Stimulated activated CD8-positive, alpha-beta memory T cell treated with anti-CD3 and anti-CD28 coated beads, Interleukin-15, amount 100 ng/mL, for 24 hours (primary cell): ENCODE results near the gene IFIH1.

Experiments
- DNase-seq: peaks from one replicate; pipeline ENCODE4 v3.0.0-alpha.2; 2020; ENCODE audit warnings: low read depth

IFIH1 gene

DNA sequence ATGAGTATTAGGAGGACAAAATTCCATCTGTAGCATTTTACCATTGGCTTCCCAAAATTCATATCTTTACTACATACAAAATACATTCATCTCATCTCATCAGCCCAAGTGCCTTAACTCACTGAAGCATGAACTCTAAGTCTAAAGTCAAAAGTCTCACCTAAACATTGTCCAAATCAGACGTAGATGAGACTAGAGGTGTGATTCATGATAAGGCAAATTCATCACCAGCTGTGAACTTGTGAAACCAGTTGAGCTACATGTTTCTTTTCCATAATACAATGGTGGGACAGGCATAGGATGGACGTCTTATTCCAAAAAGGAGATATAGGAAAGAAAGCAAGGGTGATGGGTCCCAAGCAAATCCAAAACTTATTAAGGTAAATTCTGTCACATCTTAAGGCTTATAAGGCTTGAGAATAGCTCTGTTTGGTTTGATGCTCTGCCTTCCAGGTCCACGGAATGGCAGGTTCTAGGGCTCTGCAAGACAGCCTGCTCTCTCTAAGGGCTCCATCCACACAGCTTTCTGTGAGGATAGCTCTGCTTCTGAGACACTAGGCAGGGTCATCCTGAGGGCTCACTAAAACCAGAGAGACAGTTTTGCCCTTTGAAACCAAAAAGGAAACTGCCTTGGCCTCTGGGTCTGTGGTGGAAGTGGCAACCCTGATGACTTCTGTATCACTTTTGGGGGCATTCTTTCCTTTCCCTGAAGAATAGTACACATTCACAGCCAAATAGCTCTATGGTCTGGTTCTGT, 9.6 kb downstream of the IFIH1 start:
- no peak for DNase-seq

DNA sequence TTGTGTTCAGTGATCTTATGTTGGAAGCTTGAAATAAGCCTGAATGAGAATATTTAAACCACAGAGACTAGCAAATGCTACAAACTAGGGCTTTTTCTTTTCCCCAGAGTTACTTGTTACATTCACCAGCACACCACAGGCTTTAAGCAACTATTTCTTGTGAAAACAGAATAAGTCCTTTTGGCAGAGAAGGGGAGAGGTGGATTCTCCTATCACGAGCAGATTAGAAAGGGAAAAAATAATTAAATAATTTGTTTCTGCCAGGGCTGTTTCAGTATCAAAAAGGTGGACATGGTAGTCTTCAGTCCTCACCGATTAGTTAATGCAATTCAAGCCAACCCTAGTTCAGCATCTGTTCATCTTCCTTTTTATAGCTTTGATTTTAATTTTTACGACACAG, 12.6 kb downstream of the IFIH1 start:
- DNase-seq = no peak

DNA sequence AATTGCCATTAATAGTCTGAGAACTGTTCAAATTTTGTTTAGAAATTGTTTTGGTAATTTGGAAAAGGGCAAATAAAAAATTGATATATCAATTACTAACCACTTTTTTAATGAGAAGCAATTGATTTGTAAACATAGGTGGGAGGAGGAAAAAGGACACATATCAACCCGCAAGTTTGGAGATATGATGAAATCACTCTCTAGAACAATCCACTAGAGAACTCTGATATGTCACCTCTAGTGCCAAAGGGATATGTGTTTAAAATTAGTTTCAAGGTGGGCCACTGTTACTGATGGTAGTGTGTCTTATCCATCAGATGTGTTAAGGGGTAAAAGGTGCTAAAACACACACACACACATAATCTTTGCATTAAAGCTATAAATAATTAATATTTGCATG, 16.6 kb downstream of the IFIH1 start:
- DNase-seq = no peak

DNA sequence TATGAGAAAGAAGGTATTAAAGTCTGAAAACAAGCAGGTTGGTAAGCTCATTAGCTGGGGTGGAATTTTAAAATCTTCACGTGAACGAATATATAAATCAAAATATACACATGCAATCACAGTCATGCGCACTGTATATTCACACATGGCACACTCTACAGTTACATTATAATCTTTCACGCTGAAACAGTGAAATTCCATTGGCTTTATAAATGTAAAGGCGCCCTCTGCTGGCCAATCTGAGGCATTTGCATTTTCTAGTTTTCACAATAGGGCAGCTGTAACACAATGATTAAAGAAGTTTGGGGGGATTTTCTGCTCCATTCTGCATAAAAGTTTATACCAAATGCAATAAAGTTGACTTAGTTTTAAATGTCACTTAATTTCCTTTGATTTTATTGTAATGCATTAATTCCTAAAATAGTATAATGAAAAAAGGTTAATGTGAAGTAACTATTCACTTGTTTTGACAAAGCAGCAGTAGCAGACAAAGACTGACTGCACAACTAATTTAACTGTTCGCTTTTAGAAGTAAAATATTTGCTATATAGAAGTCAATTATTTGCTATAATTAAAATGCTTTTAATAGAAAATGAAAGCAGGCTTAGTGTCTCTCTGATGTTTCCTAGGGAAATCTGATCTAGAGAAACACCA, 17.2 kb downstream of the IFIH1 start:
- no peak for DNase-seq

DNA sequence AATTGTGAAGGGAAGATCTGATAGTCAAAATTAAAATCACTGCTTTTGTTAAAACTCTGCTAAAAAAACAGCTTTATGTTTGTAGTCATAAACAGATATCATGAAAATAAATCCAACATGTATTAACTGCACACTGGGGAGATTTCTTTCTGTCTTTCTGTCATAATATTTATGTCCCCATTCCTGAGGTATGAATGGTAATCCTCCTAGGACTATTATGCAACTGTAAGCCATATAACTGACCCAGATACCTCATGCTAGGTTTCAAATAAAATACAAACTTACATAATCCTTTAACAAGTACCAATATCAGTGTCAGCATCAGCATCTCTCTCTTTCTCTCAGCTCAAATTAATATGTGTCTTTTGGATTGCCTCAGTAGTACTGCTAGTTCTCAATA, 18.2 kb downstream of the IFIH1 start:
- DNase-seq = no peak

DNA sequence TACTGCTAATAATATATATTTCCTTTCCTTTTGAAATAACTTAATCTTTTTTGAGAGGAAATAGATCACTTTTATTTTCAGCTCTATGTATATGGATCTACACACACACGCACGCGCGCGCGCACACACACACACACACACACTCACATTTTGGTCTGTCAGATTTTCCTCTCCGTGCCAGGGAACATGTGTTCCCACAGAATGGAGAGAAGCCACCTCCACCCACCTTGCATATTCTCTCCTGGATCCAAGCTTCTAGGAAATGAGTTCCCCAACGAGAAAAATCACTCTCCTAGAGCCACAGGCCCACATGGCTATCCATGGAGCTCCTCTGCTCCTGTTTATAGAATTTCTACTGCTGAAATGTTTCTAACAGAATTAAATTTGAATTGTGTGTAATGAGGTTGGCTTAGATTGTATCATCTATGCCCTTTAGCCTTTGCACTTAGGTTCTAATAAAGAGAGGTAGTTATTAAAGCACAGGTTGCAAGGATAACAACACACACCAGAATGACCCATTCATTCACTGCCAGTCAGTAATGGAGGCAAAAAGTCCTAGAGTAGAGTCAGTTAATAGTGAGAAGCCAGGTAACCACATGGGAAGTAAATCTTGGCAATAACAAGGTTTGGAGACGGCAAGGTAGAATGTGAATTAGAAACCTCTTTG, 19.7 kb downstream of the IFIH1 start:
- DNase-seq = no peak

DNA sequence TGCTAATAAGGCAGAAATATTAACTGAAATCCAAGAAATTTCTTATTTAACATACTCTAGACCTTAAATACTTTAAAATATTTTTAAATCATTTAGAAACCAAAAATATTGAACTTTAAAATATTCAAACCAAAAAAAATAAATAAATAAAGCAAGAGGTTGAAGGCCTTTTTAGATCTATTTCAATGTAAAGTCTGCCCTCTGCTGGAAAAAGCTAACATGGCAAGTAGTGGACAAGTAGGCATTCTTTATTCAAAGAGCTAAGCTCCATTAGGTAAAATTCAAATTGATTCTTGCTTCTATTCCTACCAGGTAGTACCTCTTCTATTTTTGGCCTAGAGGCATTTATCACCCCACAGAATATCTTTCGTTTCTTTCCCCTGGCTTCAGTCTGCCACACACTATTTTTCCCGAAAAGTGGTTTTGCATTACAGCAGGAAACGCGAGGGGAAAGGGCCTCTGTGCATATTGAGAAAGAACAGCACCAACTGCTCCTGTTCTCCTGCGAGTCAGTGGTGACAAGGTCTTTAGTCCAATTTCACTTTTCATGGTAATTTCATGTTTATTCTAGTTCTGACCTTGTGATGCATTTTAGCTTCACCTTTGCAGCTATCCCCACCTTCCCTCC, 20.4 kb downstream of the IFIH1 start:
- DNase-seq = no peak

DNA sequence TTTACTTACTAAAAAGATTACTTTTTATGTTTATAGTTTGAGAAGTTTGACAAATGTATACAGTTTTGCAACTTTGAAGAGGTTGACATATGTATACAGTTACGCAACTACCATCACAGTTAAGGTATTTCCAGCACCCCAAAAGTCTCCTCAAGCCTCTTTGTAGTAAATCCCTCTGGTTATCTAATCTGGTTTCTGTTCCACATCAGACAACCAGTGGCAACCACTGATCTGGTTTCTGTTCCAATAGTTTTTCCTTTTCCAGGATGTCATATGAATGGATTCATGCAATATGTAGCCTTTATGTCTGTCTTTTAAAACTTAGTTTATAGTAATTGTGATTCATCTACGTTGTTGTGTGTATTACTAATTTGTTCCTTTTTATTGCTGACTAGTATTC, 23.5 kb downstream of the IFIH1 start:
- DNase-seq = no peak

DNA sequence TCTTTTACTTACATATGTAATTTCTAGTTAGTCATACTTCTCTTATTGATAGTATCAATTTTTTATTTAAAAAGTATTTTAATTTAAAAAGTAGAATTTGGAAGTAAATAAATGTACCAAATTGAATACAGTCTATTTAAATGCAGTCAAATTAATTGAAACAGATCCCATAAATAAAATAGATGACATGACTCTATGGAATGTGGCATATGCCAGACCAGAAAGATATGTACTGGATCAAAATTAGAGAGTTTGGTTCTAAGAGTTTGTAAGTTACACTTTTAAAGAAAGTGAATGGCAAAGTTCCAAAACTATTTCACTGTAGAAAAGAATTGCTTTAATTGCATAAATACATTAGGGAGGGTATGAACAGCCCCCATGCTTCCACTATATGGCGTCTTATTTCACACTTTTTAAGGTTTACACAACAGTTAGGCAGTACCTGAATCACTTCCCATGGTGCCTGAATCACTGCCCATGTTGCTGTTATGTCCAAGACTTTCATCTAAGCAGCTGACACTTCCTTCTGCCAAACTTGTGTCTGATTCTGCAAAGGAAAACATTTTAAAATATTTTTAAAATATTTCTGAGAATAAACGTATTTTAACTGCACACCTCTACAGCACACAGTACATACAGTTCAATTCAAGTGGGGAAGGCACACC, 25.2 kb downstream of the IFIH1 start:
- DNase-seq = no peak

DNA sequence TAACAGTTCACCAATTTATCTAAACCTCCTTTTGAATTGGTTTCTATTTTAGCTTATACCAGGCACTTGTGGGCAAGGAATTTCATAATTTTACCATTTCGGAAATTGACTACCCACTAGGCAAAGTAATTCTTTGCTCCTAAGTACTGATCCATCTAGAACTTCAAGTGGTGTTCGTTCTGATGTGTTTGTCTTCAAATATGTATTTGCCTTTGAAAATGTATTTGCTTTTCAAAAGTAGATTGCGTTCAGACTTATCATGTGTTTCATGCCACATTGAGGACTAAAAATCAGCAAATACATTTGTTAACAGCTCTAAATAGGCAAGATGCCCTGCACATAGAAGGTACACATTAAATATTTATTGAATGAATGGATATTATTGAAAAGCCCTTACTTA, 26.7 kb downstream of the IFIH1 start:
- DNase-seq = no peak

DNA sequence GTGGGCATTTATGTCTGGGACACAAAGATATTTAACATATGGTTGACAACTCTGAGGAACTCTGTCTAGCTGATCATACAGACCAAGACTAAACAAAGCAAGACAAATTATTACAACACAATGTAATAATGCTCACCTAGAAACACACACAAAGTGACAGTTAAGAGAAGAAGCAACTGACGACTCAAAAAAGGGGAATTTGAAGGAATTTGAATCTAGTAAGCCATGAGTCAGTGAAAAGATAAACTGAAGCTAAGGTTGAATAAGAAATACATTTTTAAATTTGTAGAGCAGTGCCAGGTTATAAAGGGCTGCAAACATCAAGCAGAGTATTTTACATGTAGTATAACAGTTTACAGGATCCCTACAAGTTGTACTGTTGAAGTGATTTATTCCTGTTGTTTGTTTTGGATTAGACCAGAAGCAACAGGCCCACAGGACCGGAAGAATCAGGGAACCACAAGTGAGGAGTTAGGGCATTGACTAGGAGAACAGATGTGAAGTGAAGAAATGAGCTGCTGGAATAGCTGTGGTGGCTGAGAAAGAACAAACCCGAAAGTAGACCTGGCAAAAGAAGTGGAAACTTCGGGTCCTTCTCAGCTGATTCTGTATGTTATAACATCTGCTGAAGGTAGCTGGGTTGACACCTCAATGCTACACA, 35.6 kb downstream of the IFIH1 start:
- DNase-seq = no peak

DNA sequence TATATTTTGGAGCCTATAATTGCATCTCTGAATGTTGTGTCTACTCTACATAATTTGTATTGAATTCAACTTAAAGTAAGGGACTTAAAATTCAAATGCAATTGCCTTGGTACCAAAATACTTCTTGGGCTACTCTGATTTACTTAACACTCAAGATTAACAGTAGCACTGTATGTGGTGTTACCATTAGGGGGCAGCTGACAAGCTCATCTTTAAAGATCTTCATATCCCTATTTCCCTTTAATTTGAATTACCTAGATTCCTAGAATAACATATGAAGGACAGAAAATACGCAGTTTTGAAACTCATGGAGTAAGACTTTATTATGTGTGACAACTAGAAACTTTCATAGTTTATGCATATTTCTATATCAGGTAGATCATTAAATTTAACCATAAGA, 37.8 kb downstream of the IFIH1 start:
- DNase-seq = no peak

DNA sequence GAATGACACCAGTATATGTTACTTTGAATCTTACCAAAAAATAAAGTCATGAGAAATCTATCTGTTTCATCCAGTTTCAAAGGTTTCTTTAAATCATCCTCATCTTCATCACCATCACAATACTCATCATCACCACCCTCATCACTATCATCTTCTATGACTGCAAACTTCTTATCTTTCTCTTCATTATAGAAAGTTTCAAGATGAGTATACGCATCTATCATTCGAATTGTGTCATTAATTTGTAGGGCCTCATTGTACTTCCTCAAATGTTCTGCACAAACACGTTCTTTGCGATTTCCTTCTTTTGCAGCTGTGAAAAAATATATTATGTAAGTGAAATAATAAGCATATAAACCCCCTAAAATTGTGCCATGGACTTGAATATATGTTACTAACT, 41.1 kb downstream of the IFIH1 start:
- no peak for DNase-seq

DNA sequence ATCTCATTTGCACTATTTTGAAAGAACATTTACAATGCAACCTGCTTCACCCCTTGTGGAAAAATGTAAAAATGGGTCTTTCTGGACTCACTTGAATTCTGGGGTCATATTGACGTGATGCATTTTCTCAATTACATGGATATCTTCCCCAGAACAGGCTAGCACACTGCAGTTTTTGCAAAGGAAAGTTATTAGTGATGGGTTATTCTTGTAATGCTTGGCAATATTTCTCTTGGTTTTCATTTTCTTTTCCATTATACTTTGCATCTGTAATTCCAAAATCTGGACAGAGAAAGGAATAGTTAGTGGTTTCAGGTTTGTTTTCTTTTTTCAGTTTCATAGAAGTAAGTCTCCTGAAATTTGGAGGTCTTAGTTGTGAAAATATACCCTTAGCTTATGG, 50.5 kb downstream of the IFIH1 start:
- DNase-seq = no peak

DNA sequence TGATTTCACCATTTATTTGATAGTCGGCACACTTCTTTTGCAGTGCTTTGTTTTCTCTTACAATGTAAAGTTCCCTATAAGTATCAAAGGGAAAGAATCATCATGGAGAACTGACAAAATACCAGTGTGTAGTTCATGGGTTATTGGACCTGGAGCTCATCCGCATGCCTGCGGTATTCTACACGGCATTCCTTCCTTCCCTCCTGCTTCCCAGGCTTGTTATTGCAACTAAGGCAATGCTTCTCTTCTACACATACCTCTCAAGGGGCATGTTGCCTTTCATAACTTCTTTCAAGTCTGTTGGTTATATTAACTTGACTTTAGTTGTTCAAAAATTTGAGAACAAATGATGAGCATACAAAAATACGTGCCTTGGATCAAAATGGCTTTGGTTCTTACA, 51.0 kb downstream of the IFIH1 start:
- no peak for DNase-seq

DNA sequence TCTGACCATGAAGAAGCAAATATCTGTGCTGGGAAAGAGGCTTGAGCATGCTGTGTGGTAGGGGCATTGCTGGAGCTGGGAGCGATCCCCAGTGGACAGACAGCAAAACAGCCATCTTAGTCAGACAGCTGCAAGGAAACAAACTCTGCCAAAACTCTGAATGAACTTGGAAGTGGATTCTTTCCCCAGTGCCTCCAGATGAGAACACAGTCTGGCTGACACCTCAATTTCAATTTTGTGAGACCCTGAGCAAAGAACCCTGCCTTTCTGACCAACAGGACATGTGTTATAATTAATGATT, 52.1 kb downstream of the IFIH1 start:
- DNase-seq = no peak

DNA sequence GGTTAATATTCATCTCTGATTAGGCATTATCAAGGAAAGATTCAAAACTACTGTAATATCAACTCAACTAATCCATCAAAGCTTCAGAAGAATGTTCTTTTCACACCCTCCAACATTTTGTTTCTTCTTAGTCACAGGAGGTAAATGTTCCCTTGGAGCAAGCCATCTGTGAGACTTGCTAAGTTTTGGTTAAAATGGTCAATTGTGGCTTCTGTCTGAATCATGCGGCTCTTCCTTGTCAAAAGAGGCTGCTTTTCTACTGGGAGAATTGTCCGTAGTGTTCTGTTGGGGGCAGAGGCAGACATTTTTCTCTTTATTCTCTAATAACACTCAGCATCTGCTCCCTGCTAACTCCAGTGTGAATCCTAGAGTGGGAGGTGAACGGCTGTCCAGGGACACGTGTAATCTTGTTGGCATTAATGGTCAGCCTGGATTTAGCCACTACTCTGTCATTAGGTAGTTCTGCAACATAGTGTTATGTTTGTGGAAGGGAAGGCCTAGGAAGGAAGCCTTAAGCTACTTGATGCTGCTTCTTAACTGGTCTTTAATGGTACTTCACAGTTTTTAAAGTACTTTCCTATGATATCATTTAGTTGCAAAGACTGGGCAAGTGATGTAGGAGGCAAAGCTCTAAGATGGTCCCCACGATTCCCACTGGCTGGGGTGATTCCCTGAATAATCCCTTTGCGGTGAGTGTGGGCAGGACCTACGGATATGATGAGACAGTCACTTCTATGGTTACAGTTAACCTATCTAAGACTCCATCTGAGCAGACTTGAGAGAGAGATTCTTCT, 52.6 kb downstream of the IFIH1 start:
- no peak for DNase-seq

DNA sequence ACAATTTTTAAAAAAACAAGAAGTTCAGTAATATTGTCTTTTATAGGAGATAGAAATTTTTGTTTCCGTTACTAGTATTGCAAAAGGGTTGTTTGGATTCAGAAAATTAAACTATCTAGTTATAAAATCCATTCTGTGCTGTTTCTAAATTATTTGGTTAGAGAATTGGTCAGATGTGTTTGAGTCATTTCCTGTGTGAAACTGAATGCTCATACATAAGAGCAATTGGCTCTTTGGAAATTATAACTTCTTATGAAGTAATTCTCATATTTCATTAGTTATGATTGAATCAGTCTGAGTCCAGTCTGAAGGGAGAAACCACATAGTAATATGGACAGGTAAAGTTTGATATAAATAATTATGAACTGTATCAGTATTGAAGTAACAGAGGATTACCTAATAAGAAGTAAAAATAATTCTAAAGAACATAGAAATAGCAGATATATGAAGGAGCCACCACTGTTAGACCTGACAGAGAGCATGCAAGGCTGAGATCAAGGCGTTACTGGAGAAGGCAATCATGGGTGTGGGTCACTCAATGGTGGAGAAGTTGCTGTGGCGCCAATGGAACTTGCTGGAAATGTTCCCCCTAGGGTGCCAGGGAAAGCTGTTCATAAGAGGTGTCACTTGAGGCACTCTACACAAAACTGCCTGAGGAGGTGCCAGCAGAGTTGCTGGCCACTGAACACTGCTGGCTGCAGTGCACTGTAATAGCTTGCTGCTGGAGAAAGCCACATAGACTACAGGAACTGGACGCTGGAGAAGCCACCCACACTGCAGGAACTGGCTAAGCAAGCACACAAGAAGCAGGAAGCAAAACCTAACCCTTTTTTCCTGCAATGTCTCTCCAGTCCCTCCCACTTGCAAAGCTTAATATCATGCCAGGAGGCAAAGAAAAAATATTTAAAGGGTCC, 57.2 kb downstream of the IFIH1 start:
- DNase-seq = no peak

DNA sequence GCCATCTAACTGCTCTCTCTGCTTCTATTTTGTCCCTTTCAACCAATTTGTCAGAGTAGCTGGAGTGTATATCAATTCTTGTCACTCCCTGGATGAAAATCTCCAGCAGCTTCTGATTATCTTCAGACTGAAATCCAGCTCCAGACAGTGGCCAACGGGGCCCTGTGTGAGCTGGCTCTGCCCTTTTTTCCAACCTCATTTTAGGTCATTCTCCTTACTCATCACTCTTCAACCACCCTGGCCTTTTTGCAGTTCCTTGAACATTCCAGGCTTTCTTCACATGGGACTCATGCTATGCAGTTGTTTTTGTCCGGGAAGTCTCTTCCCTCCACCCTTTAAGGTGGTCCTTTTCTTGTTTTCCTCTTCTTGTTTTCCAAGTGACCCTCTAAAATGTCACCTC, 59.8 kb downstream of the IFIH1 start:
- no peak for DNase-seq

DNA sequence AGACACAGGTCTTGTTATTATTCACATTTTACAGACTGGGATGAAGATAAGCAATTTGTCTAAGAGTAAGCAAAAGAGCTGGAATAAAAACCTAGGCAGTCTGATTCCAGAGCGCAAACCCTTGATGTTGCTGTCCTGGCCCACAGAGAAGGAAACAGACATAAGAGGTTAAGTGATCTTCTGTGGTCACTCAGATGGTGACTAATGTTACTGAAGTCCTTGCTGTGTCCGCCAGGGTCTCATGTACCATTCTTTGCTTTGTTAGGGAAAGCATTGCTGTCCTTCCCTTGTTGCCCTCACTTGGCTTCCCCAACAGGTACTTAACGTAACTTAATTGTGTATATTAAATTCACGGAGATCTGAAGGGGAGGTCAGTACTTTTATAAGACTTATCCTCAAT, 60.3 kb downstream of the IFIH1 start:
- DNase-seq = no peak
